Measurements from ENCODE around the gene SPAAR.

SPAAR gene

DNA sequence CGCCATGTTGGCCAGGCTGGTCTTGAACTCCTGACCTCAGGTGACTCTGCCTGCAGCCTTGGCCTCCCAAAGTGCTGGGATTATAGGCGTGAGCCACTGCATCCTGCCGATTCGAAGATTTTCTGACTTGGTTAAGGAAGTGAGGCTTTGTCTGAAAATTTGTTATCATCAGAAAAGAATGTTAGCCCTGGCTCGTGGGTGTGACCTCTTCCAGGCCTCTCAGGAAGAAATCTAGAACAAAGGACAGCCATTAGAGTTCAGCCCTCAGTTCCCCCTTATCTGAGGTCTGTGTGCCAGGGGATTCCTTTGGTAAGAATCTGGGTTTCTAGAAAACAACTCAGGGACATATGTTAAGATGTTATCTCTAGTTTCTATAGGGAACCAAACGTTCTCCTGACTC, 42.4 kb downstream of the SPAAR start:
- DNase-seq = no peak

DNA sequence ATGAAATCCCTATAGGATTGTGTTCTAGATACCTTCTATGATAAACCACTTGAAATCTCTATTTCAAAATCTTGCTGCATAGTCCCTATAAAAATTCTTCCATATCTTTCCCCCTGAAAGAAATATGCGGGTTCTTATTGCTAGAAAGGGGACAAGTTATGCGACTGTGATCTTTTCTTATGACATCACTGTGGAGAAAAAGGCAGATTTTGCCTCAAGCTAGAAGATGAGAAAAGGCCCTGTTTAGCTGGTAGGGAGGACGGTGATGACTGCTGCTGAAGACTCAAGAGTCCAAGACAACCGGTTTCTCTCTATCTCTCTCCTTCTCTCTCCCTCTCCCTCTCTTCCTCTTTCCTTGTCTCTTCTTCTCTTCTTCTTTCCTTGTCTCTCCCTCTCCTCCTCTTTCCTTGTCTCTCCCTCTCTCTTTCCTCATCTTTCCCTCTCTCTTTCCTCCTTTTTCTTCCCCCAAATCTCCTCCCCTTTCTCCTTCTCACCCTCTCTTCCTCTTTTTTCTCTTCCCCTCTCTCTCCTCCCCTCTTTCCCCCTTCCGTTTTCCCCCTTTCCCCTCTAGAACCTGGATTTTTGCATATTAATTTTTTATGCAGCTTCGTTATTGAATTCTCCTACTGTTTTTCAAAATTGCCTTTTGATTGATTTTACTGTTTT, 43.4 kb downstream of the SPAAR start:
- DNase-seq = no peak

DNA sequence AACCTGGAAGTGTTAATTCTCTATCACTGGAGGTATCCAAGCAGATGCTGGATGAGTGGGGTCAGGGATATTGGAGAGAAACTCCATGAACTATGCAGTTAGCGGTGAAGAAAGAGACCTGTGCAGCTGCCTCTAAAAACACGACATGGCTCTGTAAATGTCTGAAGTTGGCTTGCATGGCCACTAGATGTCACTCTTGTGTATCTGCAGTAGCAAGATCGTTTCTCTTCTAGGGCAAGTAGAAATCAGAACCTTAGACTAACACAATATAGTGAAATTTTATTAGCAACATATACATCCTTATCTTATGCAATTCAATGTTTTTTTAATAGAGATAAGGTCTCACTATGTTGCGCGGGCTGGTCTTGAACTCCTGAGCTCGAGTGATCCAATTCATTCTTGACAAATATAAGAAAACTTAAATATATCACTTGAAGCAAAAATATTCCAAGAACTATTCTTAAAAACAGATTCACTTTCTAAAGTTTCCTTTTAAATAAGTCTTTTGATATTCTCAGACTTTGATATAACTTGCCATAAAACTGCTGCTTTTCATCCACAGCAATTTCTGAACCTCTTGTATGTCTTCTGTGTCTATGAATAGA, 45.8 kb downstream of the SPAAR start:
- no peak for DNase-seq

DNA sequence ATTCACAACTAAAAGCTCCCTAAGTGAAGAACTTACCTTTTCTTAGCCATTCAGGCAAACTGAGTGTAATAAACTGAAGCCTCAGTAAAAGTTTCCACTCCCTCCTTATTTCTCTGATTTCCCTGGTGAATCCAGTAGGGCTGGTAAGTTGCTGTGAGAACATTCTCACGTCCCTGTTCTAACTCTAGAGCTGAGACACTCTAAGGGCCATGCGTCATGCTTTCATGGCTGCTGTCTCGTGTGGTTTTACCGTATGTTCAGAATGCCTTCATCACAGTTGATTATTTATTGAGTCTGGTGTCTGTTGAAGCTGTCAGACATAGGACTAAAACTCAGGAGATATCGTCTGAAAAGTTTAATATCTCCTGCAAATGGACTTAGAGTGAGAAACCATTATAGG, 47.4 kb downstream of the SPAAR start:
- no peak for DNase-seq

DNA sequence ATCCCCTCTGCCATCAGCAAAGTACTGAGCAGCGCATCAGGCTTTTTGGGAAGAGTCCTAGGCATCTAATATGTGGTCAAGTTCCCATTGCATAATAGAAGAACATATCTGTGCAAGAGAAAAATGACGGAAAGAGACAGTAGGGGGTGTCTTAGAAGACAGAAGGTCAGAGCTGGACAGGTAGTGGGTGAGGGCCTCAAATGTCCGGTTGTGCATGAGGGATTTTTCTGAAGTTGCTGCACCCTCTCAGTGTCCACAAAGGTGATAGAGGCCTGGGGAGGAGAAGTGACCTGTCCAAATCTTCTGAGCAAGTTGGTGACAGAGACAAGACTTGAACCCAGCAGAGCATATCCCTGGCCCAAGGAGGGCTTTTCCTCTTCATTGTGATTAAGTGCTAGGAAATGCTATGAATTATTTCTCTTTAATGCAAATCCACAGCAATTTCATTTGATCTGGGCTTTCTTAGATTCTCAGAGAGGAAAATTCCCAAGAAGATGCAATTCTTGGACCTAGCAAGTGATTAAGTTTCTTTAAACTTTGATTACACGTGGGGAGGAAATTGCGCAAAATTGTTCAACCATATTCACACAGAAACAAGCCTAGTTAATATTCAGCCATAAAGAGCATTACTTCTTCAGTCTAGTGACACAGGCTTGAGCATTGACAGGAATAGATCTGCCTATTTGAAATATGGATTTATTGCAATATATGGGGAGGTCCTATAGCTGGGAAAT, 49.0 kb downstream of the SPAAR start, which contains the start of gene OR2S2:
TSS of gene OR2S2 (minus strand) at position 51 of the 734 bp plus-strand sequence. CDS start 56 bp downstream, outside the sequence.
- no peak for DNase-seq

DNA sequence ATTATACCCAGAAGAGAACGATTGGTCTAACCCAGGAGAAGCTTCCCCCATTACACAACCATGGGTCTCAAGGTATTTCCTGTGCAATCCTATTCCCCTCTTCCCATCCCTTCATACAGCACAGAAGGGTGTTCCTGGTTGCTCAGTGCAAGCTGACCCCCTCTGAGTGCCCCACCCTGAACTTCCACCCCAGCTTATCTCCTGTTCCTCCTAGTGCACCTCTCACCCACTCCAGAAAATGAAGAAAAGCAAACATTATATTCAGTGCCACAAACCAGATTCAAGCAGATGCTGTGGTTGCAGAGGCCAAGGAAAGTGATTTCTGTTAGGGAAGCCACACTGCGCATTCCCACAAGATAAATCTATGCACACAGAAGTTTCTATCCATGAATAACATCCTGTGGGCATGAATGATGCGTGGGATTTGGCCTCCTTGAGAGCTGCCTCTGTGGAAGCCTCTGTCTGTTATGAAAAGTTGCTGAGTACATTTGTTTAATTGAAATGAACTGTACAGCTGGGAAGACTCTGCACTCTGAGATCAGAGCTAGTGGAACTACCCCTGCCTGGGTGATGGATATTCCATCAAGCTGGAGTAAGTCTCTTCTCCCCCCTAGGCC, 50.9 kb downstream of the SPAAR start:
- no peak for DNase-seq
